ENCODE data around the gene CTTNBP2. TPM values are rescaled to one million over a fixed set of nuclear protein-coding genes. Genes with fewer than 3 reads are reported as not detected.

Gene CTTNBP2, protein sequence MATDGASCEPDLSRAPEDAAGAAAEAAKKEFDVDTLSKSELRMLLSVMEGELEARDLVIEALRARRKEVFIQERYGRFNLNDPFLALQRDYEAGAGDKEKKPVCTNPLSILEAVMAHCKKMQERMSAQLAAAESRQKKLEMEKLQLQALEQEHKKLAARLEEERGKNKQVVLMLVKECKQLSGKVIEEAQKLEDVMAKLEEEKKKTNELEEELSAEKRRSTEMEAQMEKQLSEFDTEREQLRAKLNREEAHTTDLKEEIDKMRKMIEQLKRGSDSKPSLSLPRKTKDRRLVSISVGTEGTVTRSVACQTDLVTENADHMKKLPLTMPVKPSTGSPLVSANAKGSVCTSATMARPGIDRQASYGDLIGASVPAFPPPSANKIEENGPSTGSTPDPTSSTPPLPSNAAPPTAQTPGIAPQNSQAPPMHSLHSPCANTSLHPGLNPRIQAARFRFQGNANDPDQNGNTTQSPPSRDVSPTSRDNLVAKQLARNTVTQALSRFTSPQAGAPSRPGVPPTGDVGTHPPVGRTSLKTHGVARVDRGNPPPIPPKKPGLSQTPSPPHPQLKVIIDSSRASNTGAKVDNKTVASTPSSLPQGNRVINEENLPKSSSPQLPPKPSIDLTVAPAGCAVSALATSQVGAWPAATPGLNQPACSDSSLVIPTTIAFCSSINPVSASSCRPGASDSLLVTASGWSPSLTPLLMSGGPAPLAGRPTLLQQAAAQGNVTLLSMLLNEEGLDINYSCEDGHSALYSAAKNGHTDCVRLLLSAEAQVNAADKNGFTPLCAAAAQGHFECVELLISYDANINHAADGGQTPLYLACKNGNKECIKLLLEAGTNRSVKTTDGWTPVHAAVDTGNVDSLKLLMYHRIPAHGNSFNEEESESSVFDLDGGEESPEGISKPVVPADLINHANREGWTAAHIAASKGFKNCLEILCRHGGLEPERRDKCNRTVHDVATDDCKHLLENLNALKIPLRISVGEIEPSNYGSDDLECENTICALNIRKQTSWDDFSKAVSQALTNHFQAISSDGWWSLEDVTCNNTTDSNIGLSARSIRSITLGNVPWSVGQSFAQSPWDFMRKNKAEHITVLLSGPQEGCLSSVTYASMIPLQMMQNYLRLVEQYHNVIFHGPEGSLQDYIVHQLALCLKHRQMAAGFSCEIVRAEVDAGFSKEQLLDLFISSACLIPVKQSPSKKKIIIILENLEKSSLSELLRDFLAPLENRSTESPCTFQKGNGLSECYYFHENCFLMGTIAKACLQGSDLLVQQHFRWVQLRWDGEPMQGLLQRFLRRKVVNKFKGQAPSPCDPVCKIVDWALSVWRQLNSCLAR (N-terminal part only)
- 1.5 and 1.9 TPM in 2 replicates for total RNA-seq

DNA sequence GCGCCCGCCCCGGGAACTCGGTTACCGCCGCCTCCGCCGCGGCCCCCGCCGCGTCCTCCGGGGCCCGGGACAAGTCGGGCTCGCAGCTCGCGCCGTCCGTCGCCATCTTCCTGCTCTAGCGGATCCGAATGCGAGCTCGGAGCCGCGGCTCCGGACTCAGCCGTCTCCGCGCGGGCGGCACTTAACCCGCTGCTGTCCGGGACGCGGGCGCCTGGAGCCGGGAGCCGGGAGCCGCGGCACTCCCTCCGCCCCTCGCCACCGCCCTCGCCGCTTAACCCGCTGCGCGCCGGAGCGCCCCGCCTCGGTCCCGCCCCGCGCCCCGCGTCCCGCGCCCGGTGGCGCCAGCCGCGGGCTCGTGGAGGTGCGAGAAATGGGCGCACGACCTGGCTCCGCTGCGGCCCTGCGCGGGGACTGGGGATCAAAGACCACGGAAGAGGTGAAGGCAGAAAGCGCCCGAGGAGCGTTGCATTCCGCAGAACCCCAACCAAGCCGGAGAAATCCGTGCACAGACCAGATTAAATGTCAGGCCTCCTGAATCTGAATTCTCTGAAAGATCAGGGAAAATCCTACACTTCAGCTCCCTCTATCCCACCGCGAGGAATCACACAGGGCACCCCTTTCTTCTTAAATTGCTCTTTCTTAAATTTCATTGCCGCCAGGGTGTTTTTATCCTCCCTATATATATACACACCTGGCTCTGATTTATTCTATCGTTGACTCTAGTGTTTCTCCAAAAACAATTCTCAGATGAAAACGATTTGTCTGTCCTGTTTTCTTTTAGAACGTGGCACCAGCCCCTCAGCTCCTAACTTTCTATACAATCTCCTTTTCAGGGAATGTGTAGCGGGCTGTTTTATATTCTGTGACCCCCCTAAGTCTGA is at the start of gene CTTNBP2:
CTTNBP2 (minus strand) TSS at position 132 of the 881 bp plus-strand sequence; CDS start at position 106, 26 bp downstream.

Measured in aortic smooth muscle cell (primary cell).